SK-N-SH treated with all-trans-retinoic acid at 6 μM for 48 hours (cell line): ENCODE measurements around the gene CD83.

Source experiments
- ATAC-seq: fragments of 200-7000 bp; cut with Tn5 transposase; 3 replicates; pipeline ENCODE4 v1.9.1; 2020; ENCODE audit warnings: mild to moderate bottlenecking, moderate library complexity
- ARNTL ChIP-seq: fragments of 450-650 bp; formaldehyde crosslinking; IDR thresholded peaks from 2 replicates; pipeline ENCODE4 v1.5.0; 2020; ENCODE audit warnings: low read depth, mild to moderate bottlenecking, moderate library complexity, borderline replicate concordance
- BACH2 ChIP-seq: fragments of 250-450 bp; sonication (Bioruptor Pico); IDR thresholded peaks from 2 replicates; pipeline ENCODE4 v1.9.0; 2021; ENCODE audit warnings: mild to moderate bottlenecking, borderline replicate concordance
- CREB5 ChIP-seq: fragments of 250-450 bp; sonication (Bioruptor Pico); IDR thresholded peaks from 2 replicates; pipeline ENCODE4 v1.5.1; 2020; ENCODE audit warnings: low read depth, mild to moderate bottlenecking, moderate library complexity
- CSDC2 ChIP-seq: fragments of 250-450 bp; sonication (Bioruptor Pico); IDR thresholded peaks from 2 replicates; pipeline ENCODE4 v1.5.0; 2020; ENCODE audit warnings: mild to moderate bottlenecking, moderate library complexity
- GLIS3 ChIP-seq: fragments of 250-450 bp; sonication (Bioruptor Pico); IDR thresholded peaks from 2 replicates; pipeline ENCODE4 v1.5.0; 2020; ENCODE audit warnings: mild to moderate bottlenecking, moderate library complexity
- ISL1 ChIP-seq: fragments of 250-450 bp; sonication (Bioruptor Pico); IDR thresholded peaks from 2 replicates; pipeline ENCODE4 v2.1.2; 2022; ENCODE audit warnings: mild to moderate bottlenecking, moderate library complexity
- OSR1 ChIP-seq: fragments of 250-450 bp; sonication (Bioruptor Pico); IDR thresholded peaks from 2 replicates; pipeline ENCODE4 v1.8.0; 2022; ENCODE audit warnings: moderate library complexity, mild to moderate bottlenecking, inconsistent platforms
- PATZ1 ChIP-seq: fragments of 250-450 bp; sonication (Bioruptor Pico); IDR thresholded peaks from 2 replicates; pipeline ENCODE4 v1.8.0; 2020; ENCODE audit warnings: mild to moderate bottlenecking, moderate library complexity, borderline replicate concordance
- POU6F1 ChIP-seq: fragments of 250-450 bp; sonication (Bioruptor Pico); IDR thresholded peaks from 2 replicates; pipeline ENCODE4 v1.8.0; 2021; ENCODE audit warnings: low read depth, mild to moderate bottlenecking, moderate library complexity, borderline replicate concordance
- RARB ChIP-seq: fragments of 250-450 bp; sonication (Bioruptor Pico); IDR thresholded peaks from 2 replicates; pipeline ENCODE4 v1.8.0; 2021; ENCODE audit warnings: mild to moderate bottlenecking, moderate library complexity
- SNAI2 ChIP-seq: fragments of 250-450 bp; sonication (Bioruptor Pico); IDR thresholded peaks from 2 replicates; pipeline ENCODE4 v1.5.0; 2020; ENCODE audit warnings: mild to moderate bottlenecking, moderate library complexity
- TCF4 ChIP-seq: fragments of 250-450 bp; sonication (Bioruptor Pico); IDR thresholded peaks from 2 replicates; pipeline ENCODE4 v1.8.0; 2021; ENCODE audit warnings: mild to moderate bottlenecking, moderate library complexity, borderline replicate concordance
- TOX ChIP-seq: fragments of 250-450 bp; sonication (Bioruptor Pico); IDR thresholded peaks from 2 replicates; pipeline ENCODE4 v1.8.0; 2021; ENCODE audit warnings: mild to moderate bottlenecking, moderate library complexity, borderline replicate concordance
- TSHZ2 ChIP-seq: fragments of 250-450 bp; sonication (Bioruptor Pico); IDR thresholded peaks from 2 replicates; pipeline ENCODE4 v1.5.0; 2020; ENCODE audit warnings: mild to moderate bottlenecking, moderate library complexity
- ZC3H10 ChIP-seq: fragments of 250-450 bp; sonication (Bioruptor Pico); IDR thresholded peaks from 2 replicates; pipeline ENCODE4 v1.5.1; 2021; ENCODE audit warnings: mild to moderate bottlenecking, moderate library complexity
- ZFP3 ChIP-seq: fragments of 250-450 bp; sonication (Bioruptor Pico); IDR thresholded peaks from 2 replicates; pipeline ENCODE4 v1.5.0; 2020; ENCODE audit warnings: mild to moderate bottlenecking, moderate library complexity
- ZFP30 ChIP-seq: fragments of 450-650 bp; formaldehyde crosslinking; IDR thresholded peaks from 2 replicates; pipeline ENCODE4 v1.5.0; 2022; ENCODE audit warnings: mild to moderate bottlenecking, moderate library complexity
- ZNF565 ChIP-seq: fragments of 450-650 bp; formaldehyde crosslinking; conservative IDR thresholded peaks from 2 replicates; pipeline ENCODE4 v1.5.0; 2020; ENCODE audit warnings: low read depth, mild to moderate bottlenecking, moderate library complexity
- ZNF70 ChIP-seq: fragments of 450-650 bp; formaldehyde crosslinking; IDR thresholded peaks from 2 replicates; pipeline ENCODE4 v1.5.0; 2020; ENCODE audit warnings: mild to moderate bottlenecking, moderate library complexity
- ZNF8 ChIP-seq: fragments of 450-650 bp; formaldehyde crosslinking; IDR thresholded peaks from 2 replicates; pipeline ENCODE4 v1.5.0; 2020; ENCODE audit warnings: mild to moderate bottlenecking, moderate library complexity
- TF ChIP-seq, protein P1 (sequence below): fragments of 250-450 bp; sonication (Bioruptor Pico); IDR thresholded peaks from 2 replicates; pipeline ENCODE4 v1.5.1; 2021; ENCODE audit warnings: mild to moderate bottlenecking, moderate library complexity

The CD83 gene

GRCh38 chr6:14128746-14129145, 11.2 kb downstream of the CD83 start:
- ATAC-seq, result no peak
- TF ChIP-seq ISL1, result no peak
- no peak for TF ChIP-seq POU6F1 (CRISPR knock-in tag)
- TF ChIP-seq ZNF565, result no peak
- TF ChIP-seq CREB5, result no peak
- TF ChIP-seq ZFP30 (CRISPR knock-in tag), result no peak
- no peak for TF ChIP-seq ZNF70 (CRISPR knock-in tag)
- no peak for TF ChIP-seq ARNTL (CRISPR knock-in tag)
- no peak for TF ChIP-seq TOX (CRISPR knock-in tag)
- TF ChIP-seq TCF4 (CRISPR knock-in tag), result no peak
- TF ChIP-seq ZFP3 (CRISPR knock-in tag), result no peak
- no peak for TF ChIP-seq OSR1 (CRISPR knock-in tag)
- no peak for TF ChIP-seq TSHZ2
- TF ChIP-seq GLIS3, result no peak

GRCh38 chr6:14129575-14129974, 12.0 kb downstream of the CD83 start:
- peak; percentile 93 for ATAC-seq
- TF ChIP-seq ZNF8 (CRISPR knock-in tag) (0 out of 2 replicates have a peak, but pooled peaks have one; percentile 17), RARB (CRISPR knock-in tag) (no peak), BACH2 (CRISPR knock-in tag) (no peak), TOX (CRISPR knock-in tag) (no peak)

DNA sequence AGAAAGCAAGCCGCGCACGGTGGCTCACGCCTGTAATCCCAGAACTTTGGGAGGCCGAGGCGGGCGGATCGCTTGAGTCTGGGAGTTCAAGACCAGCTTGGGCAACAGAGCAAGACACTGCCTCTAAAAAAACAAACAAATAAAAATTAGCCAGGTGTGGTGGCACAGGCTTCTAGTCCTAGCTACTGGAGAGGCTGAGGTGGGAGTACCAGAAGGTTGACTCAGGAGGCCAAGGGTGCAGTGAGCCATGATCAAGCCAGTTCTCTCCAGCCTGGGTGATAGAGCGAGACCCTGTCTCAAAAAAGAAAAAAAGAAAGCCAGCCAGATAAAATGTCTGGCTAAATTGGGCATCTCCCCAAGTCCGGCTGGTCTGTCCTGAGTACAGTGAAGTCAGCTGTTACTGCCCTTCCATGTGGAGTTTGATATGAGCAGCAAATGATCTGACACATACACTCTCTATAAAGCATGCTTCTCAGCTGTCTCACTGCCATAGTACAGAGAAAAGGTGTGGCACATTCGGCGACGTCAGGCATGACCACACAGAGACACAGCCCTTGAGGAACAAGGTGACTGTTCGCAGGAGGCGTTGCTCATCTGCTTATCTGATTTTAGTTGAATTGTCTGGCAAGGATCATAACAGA, 13.0 kb downstream of the CD83 start:
- ATAC-seq, result no peak
- TF ChIP-seq TCF4 (CRISPR knock-in tag) (no peak), TOX (CRISPR knock-in tag) (no peak), ZFP3 (CRISPR knock-in tag) (no peak)

GRCh38 chr6:14131579-14131978, 14.0 kb downstream of the CD83 start:
- ATAC-seq, result no peak
- no peak for TF ChIP-seq TCF4 (CRISPR knock-in tag)
- TF ChIP-seq ZNF8 (CRISPR knock-in tag), result no peak
- TF ChIP-seq ZFP3 (CRISPR knock-in tag), result no peak
- no peak for TF ChIP-seq RARB (CRISPR knock-in tag)
- no peak for TF ChIP-seq TOX (CRISPR knock-in tag)
- TF ChIP-seq ARNTL (CRISPR knock-in tag), result no peak
- TF ChIP-seq OSR1 (CRISPR knock-in tag), result no peak
- TF ChIP-seq ISL1, result no peak
- TF ChIP-seq, protein P1, sequence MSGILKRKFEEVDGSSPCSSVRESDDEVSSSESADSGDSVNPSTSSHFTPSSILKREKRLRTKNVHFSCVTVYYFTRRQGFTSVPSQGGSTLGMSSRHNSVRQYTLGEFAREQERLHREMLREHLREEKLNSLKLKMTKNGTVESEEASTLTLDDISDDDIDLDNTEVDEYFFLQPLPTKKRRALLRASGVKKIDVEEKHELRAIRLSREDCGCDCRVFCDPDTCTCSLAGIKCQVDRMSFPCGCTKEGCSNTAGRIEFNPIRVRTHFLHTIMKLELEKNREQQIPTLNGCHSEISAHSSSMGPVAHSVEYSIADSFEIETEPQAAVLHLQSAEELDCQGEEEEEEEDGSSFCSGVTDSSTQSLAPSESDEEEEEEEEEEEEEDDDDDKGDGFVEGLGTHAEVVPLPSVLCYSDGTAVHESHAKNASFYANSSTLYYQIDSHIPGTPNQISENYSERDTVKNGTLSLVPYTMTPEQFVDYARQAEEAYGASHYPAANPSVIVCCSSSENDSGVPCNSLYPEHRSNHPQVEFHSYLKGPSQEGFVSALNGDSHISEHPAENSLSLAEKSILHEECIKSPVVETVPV (CRISPR knock-in tag), result no peak
- TF ChIP-seq POU6F1 (CRISPR knock-in tag), result no peak
- TF ChIP-seq TSHZ2, result no peak
- no peak for TF ChIP-seq ZC3H10 (CRISPR knock-in tag)
- TF ChIP-seq SNAI2 (CRISPR knock-in tag), result no peak
- TF ChIP-seq CSDC2, result no peak
- TF ChIP-seq PATZ1, result no peak
